Coronary artery (tissue), 2 donors: Measurements from ENCODE around the gene ARHGEF19.
A peak's percentile ranks its signal among the peaks of the same experiment; 100 is the strongest.

ENCODE experiments used
- DNase-seq: peaks from one replicate; pipeline ENCODE4 v3.0.0-alpha.2; 2017; ENCODE audit warnings: low spot score
- H3K27ac ChIP-seq, 2 donors: fragments of 200-600 bp; sonication (generic); one replicate each; pipeline ENCODE4 v1.5.1; 2016 to 2019
- H3K4me3 ChIP-seq: fragments of 200-600 bp; sonication (generic); 2 replicates; pipeline ENCODE4 v1.5.1; 2016; ENCODE audit warnings: mild to moderate bottlenecking, moderate library complexity
- TF ChIP-seq, protein P1 (sequence below): fragments of 200-600 bp; sonication (generic); IDR thresholded peaks from one replicate; pipeline ENCODE4 v1.5.1; 2019; ENCODE audit warnings: antibody characterized with exemption

The ARHGEF19 gene

DNA sequence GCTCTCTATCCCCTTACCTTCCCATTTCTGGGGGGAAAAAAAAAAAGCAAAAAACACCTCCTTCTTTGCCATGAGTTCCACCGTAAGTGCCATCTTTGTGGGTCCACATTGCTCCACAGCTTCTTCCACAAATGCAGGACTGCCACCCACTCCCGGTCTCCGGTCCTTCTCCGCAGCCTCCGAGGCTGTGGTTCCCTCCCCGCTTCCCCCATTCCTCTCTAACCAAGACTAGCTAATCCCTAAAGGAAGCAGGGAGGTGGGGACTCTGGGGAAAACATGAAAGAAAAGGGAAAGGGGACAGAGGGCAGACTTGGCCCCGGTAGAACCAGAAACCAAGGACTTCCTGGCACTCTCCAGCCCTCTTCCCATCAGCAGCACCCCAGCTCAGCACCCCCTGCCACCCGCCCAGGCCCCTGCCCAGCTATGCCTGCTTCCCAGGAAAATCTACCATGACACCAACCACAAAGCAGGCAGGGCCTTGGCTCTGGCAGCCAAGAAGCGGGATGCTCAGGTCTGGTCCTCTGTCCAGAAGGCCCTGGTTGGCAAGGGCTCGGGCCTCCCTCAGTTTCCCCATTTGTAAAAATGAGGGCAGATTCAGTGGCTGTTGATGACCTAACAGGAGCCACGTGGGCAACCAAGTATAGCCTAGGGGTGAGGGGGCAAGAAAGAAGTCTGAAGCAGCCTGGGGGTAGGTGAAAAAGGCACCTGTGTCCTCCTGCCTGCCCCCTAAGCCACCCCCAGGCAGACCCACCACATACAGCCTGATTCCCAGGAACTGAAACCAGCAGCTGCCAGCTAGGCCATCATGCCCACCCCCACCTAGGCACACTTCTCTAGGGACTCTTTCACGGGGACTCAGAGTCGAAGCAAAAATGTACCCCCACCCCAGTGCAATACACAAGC, 59.1 kb downstream of the ARHGEF19 start:
- TF ChIP-seq, protein P1, sequence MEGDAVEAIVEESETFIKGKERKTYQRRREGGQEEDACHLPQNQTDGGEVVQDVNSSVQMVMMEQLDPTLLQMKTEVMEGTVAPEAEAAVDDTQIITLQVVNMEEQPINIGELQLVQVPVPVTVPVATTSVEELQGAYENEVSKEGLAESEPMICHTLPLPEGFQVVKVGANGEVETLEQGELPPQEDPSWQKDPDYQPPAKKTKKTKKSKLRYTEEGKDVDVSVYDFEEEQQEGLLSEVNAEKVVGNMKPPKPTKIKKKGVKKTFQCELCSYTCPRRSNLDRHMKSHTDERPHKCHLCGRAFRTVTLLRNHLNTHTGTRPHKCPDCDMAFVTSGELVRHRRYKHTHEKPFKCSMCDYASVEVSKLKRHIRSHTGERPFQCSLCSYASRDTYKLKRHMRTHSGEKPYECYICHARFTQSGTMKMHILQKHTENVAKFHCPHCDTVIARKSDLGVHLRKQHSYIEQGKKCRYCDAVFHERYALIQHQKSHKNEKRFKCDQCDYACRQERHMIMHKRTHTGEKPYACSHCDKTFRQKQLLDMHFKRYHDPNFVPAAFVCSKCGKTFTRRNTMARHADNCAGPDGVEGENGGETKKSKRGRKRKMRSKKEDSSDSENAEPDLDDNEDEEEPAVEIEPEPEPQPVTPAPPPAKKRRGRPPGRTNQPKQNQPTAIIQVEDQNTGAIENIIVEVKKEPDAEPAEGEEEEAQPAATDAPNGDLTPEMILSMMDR, result no peak
- peak overlapping the region in 1 of 2 donors; percentile 90 for H3K27ac ChIP-seq
- no peak for DNase-seq

DNA sequence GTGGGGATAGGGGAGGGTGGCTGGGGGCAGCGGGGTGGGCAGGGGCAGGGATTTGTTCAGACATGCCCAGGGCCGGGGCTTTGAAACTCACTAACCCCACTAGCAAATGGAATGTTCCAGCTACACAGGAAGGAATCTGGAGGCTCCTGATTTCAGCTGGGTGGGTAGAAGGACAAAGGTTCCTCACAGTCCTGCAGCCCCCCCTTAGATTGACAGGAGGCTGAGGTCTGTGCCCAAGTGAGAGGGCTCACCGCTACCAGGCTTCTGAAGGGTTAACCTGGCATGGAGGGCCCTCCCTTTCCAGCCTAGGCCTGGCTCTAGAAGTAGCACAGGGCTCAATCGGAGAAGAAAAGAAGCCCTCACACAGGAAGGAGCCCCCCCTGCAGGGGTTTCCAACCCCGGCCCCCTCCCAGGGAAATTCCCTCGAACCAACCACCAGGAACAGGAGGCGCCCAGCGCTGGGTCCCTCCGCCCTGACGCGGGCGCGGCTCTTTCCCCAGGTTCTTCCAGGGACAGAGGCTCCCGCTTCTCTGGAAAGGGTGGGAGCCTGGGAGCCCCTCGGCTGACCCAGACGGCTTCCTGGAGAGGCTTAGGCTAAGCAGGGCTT, 59.9 kb downstream of the ARHGEF19 start:
- peak overlapping the region in 1 of 2 donors; percentile 90 for H3K27ac ChIP-seq
- DNase-seq, result no peak
- peak overlapping the region; percentile 74 for H3K4me3 ChIP-seq
- TF ChIP-seq, protein P1, result no peak

More for the DNA sequence above, 59.1 kb downstream of the ARHGEF19 start:
- H3K4me3 ChIP-seq, result peak overlapping the region; percentile 74

DNA sequence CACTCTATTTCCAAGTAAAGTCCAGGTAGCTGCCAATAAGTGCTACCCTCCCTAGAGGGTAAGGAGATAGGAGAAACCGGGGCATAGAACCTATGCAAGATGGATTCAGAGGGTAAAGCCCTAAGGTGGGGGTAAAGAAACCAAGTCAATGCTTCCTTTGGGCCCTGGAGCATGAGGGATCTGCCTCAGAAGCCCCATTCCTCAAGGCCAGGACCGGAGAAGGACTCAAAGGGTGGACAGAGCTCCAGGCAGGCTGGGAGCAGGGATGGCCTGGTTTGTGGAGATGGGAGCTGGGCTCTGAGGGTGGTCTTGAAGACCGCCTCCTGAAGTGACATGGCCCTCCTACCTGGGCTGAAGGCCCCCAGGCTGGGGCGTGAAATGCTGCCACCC, 60.5 kb downstream of the ARHGEF19 start:
- DNase-seq, result no peak
- Histone ChIP-seq H3K27ac (peak overlapping the region in 1 of 2 donors; percentile 90), H3K4me3 (peak overlapping the region; percentile 74)
- TF ChIP-seq, protein P1, result no peak

DNA sequence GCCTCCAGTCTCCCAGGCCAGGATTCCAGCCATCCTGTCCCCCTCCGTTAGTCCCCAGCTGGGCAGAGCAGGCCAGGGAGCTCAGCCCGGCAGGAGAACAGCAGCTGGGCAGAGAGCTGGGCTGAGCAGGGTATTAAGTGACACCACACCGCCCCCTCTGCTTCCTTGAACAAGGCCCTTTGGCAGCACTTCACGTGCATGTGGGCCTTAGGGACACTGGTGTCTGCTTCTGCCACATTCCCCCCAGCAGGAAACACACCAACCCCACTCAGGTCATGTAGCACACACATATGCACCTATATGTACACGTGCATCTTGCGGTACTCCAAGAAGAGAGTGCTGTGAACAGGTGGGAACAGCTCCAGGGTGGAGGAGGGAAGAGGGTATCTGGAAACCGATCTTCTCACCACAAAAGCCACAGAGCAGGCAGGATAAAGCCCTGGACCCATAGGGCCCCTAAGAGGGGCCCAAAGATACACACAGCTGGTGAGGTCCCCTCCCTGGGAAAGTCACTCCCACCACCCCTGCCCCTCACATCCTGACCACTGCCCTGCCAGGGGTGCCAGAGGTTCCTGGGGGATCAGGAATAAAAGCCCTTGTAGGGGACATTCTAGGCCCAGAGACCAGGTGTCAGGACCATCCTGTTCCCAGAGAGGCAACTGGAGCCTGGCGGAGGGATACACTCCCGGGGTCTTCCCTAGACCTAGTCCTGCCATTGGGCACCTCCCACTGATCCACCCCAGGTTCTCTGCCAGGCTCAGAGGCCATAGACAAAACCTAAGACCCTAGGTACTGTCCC, 61.1 kb downstream of the ARHGEF19 start:
- DNase-seq, result no peak
- Histone ChIP-seq H3K4me3 (peak overlapping the region; percentile 74), H3K27ac (peak overlapping the region in 1 of 2 donors; percentile 90)
- TF ChIP-seq, protein P1, result no peak

DNA sequence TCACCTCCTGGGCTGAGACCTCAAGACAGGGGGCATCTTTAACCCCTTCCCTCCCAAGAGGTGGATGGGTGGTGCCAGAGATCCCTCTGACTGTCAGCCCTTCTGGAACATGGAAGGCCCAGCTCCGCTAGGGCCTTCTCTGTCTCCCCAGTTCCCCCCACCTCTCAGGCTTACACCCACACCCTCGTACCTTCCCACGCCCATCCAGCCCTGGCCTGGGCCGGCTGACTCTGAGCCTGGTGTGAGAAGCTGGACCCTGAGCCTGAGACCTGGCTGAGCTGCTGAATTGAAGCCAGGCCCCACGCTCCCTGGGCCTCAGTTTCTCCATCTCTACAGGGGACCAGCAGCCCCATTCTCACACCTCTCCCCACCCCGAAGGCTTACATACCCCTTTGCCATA, 61.9 kb downstream of the ARHGEF19 start:
- H3K27ac ChIP-seq, result peak overlapping the region in 1 of 2 donors; percentile 90
- no peak for DNase-seq
- no peak overlapping the region for H3K4me3 ChIP-seq
- TF ChIP-seq, protein P1, result no peak

DNA sequence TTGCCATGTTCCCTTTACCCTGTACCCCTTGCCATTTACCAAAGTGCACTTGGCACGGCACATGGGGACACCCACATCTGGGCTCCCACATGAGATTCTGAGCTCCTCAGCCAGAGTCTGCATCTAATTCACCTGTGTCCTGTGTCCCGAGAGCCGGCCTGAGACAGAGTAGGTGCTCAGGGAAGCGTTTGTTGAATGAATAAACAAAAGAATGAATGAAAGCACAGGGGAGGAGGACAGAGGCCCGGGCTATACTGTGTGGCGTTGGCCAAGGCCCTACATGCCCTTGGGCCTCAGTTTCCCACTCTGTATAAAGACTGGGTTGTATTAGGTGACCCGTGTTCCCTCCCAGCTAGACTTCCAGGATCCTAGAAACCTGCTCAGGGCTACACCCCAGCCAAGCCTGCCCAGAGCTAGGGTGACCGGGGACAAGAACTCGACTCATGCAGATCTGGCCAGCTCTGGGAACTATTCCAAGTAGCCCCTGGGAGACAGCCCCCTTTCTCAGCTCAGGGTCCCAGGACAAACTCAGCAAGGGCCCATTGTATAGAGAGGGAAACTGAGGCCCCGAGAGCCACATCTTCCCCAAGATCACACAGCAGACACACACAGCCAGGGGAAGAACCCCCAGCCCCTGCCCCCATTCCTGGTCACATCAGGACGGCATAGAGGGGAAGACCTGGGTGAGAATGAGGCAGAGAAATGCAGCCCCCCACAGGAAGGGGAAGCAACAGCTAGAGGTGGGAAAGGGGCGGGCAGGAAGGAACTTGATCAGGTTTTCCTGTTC, 62.6 kb downstream of the ARHGEF19 start:
- no peak for DNase-seq
- H3K27ac ChIP-seq, result peak overlapping the region in 1 of 2 donors; percentile 90
- TF ChIP-seq, protein P1, result no peak
- H3K4me3 ChIP-seq, result no peak overlapping the region
